SK-N-SH (cell line): ENCODE data around the gene CACNG5. TPM values are rescaled to one million over a fixed set of nuclear protein-coding genes. Genes with fewer than 3 reads are reported as not detected.

Experiments used
- CTCF ChIA-PET: fragments of 300-600, 350-600 bp; formaldehyde crosslinking; extraction: SDS; loops from one replicate; lab custom pipeline; 2021; lab: Yijun Ruan, JAX
- POLR2A ChIA-PET: fragments of 350-600 bp; sonication (Branson Sonifier 250); formaldehyde crosslinking; extraction: SDS; loops from one replicate; lab custom pipeline; 2020; ENCODE audit warnings: antibody characterized with exemption, inconsistent platforms; lab: Yijun Ruan, JAX
- DNase-seq: peaks from one replicate; pipeline ENCODE4 v3.0.0; 2012
- H2AFZ ChIP-seq: fragments of 200-600 bp; sonication (generic); 2 replicates; pipeline ENCODE4 v1.8.1; 2016; ENCODE audit warnings: antibody characterized with exemption, mild to moderate bottlenecking, low read depth
- H3F3A ChIP-seq: fragments of 200-600 bp; sonication (generic); replicated peaks from 2 replicates; pipeline ENCODE3; 2016; ENCODE audit warnings: antibody characterized with exemption, mild to moderate bottlenecking; ENCODE audit not compliant: insufficient read depth
- H3K27ac ChIP-seq, 2 experiments: fragments of 200-500 bp in 1 of 2; fragments of 200-600 bp in 1 of 2; sonication (Bioruptor generic) in 1 of 2; sonication (generic), shearing (Covaris generic) in 1 of 2; 2 replicates each; pipeline versions ENCODE4 v1.5.1 to v1.6.1; 2014 to 2016; ENCODE audit warnings: low read depth in 2 of 2, inconsistent platforms in 1 of 2, low read length in 1 of 2, mild to moderate bottlenecking in 1 of 2, mixed read lengths in 1 of 2
- H3K27me3 ChIP-seq: fragments of 200-600 bp; sonication (generic), shearing (Covaris generic); 2 replicates; pipeline ENCODE4 v1.6.1; 2016; ENCODE audit warnings: mixed run types; ENCODE audit not compliant: insufficient read depth
- H3K36me3 ChIP-seq, 2 experiments: fragments of 200-500 bp in 1 of 2; fragments of 200-600 bp in 1 of 2; sonication (Bioruptor generic) in 1 of 2; sonication (generic) in 1 of 2; replicated peaks in 1 of 2; 2 replicates each; pipeline versions ENCODE3 to v1.5.1; 2014 to 2016; ENCODE audit warnings: low read length in 1 of 2, mild to moderate bottlenecking in 1 of 2; ENCODE audit not compliant: insufficient read depth in 2 of 2, control insufficient read depth in 1 of 2
- H3K4me1 ChIP-seq, 2 experiments: fragments of 200-500 bp in 1 of 2; fragments of 200-600 bp in 1 of 2; sonication (Bioruptor generic) in 1 of 2; sonication (generic), shearing (Covaris generic) in 1 of 2; 2 replicates each; pipeline versions ENCODE4 v1.5.1 to v1.6.1; 2014 to 2016; ENCODE audit warnings: low read depth in 1 of 2, low read length in 1 of 2, mixed run types in 1 of 2; ENCODE audit not compliant: insufficient read depth in 2 of 2, control insufficient read depth in 1 of 2
- H3K4me2 ChIP-seq: fragments of 200-600 bp; sonication (generic), shearing (Covaris generic); 2 replicates; pipeline ENCODE4 v1.6.1; 2017; ENCODE audit warnings: mixed run types
- H3K4me3 ChIP-seq, 2 experiments: fragments of 200-500 bp in 1 of 2; fragments of 200-600 bp in 1 of 2; sonication (Bioruptor generic) in 1 of 2; sonication (generic), shearing (Covaris generic) in 1 of 2; 2 replicates each; pipeline versions ENCODE4 v1.5.1 to v1.8.1; 2014 to 2016; ENCODE audit warnings: low read depth in 2 of 2, inconsistent platforms in 1 of 2, low read length in 1 of 2, mild to moderate bottlenecking in 1 of 2, mixed read lengths in 1 of 2, moderate library complexity in 1 of 2
- H3K79me2 ChIP-seq: fragments of 200-600 bp; sonication (generic); 2 replicates; pipeline ENCODE4 v1.8.1; 2017; ENCODE audit warnings: mild to moderate bottlenecking; ENCODE audit not compliant: insufficient read depth
- H3K9ac ChIP-seq: fragments of 200-600 bp; sonication (generic); 2 replicates; pipeline ENCODE4 v1.6.1; 2017; ENCODE audit warnings: mixed run types
- H3K9me2 ChIP-seq: fragments of 200-600 bp; sonication (generic); 2 replicates; pipeline ENCODE4 v1.6.1; 2017; ENCODE audit warnings: mixed run types
- H3K9me3 ChIP-seq: fragments of 200-600 bp; sonication (generic); 2 replicates; pipeline ENCODE4 v1.6.1; 2017; ENCODE audit warnings: mixed run types, mild to moderate bottlenecking, moderate library complexity
- H4K20me1 ChIP-seq: fragments of 200-600 bp; sonication (generic); 2 replicates; pipeline ENCODE4 v1.6.1; 2017; ENCODE audit warnings: mild to moderate bottlenecking, mixed run types; ENCODE audit not compliant: insufficient read depth
- ELF1 ChIP-seq: IDR thresholded peaks from 2 replicates; pipeline ENCODE4 v1.4.0; 2012
- FOXJ3 ChIP-seq: sonication (generic); formaldehyde crosslinking; IDR thresholded peaks from 2 replicates; pipeline ENCODE4 v1.5.1; 2020; ENCODE audit warnings: mild to moderate bottlenecking, missing genetic modification reagents
- GABPA ChIP-seq: IDR thresholded peaks from 2 replicates; pipeline ENCODE4 v1.4.0; 2012; ENCODE audit warnings: low read depth, mild to moderate bottlenecking
- JUND ChIP-seq: IDR thresholded peaks from 2 replicates; pipeline ENCODE4 v1.4.0; 2012
- MXI1 ChIP-seq: IDR thresholded peaks from 2 replicates; pipeline ENCODE4 v1.6.1; 2012; ENCODE audit warnings: mild to moderate bottlenecking, low read depth, low read length, improper control_type of control experiment
- NRF1 ChIP-seq: IDR thresholded peaks from 2 replicates; pipeline ENCODE4 v1.6.1; 2012; ENCODE audit warnings: low read depth, mild to moderate bottlenecking, low read length
- RFX5 ChIP-seq: IDR thresholded peaks from 2 replicates; pipeline ENCODE4 v1.6.1; 2012; ENCODE audit warnings: mild to moderate bottlenecking, improper control_type of control experiment, low read length
- WGBS: methylation state at CpG from one replicate; pipeline ENCODE4 v1.1.6; 2017; ENCODE audit warnings: low lambda C conversion rate; 5-methylcytosine and 5-hydroxymethylcytosine counted together
- polyA plus RNA-seq, 3 experiments: library from polyadenylated mRNA; depleted of rRNA; stranded (reverse); fragments of >200 nt; gene quantifications; 2 replicates each; pipeline ENCODE4 v1.2.3, GENCODE V29; 2012
- TF ChIP-seq, protein P1 (sequence below): fragments of 150-350 bp; IDR thresholded peaks from 2 replicates; pipeline ENCODE4 v1.6.1; 2017; ENCODE audit warnings: antibody characterized with exemption, low read length, low read depth, borderline replicate concordance
- TF ChIP-seq, protein P2 (sequence below): IDR thresholded peaks from 2 replicates; pipeline ENCODE4 v1.4.0; 2012; ENCODE audit warnings: low read depth

Gene CACNG5
- polyA plus RNA-seq, 1 of the 3 experiments (the other 2 are of a cell fraction): 0.10 TPM

DNA sequence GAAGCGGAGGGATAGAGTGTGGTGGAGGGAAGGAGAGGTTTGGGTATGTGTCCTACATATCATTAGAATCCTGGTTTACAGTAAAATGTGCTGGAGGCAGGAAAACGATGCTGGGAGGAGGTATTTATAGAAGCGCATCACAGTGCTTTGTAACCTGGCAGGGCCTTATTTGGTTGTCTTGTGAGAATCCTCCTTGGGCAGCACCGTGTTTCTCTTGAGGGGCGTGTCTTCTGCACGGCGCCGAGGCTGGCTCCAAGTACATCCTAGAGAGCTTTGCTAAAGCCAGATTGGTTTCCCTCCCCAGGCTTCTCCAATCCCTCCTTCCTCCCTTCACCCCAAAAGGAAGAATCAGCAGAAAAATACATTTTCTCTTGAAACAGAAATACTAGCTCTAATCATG lies 24.4 kb downstream of the CACNG5 start:
- no peaks in the 10 kb centered on the region for H3K36me3 ChIP-seq
- no peak overlapping the region for H3K4me3 ChIP-seq
- TF ChIP-seq, protein P1, sequence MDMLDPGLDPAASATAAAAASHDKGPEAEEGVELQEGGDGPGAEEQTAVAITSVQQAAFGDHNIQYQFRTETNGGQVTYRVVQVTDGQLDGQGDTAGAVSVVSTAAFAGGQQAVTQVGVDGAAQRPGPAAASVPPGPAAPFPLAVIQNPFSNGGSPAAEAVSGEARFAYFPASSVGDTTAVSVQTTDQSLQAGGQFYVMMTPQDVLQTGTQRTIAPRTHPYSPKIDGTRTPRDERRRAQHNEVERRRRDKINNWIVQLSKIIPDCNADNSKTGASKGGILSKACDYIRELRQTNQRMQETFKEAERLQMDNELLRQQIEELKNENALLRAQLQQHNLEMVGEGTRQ: no peak
- TF ChIP-seq RFX5: no peak
- no peak for TF ChIP-seq JUND
- no peak for TF ChIP-seq NRF1
- no peak for TF ChIP-seq MXI1
- H3K27me3 ChIP-seq: peaks cover 21% of the 10 kb centered on the region
- ChIA-PET POLR2A (no interaction called here), CTCF (interaction anchor here (0.8 to 2.1 kb wide), 4 partner anchors 8 to 154 kb away, joined by 3 to 6 read pairs (median 4); no protein-coding TSS in a partner anchor)
- no peaks in the 10 kb centered on the region for H3K79me2 ChIP-seq
- no peaks in the 10 kb centered on the region for H3F3A ChIP-seq
- H3K9me2 ChIP-seq: no peaks in the 10 kb centered on the region
- no peak overlapping the region for H3K4me2 ChIP-seq
- no peak overlapping the region for H3K27ac ChIP-seq
- no peaks in the 10 kb centered on the region for H3K9me3 ChIP-seq
- WGBS: 67% methylated on average over 8 of the region's 8 CpGs
- no peaks in the 10 kb centered on the region for H3K4me1 ChIP-seq
- H2AFZ ChIP-seq: no peak overlapping the region
- no peaks in the 10 kb centered on the region for H4K20me1 ChIP-seq
- DNase-seq: no peak
- no peak overlapping the region for H3K9ac ChIP-seq

DNA sequence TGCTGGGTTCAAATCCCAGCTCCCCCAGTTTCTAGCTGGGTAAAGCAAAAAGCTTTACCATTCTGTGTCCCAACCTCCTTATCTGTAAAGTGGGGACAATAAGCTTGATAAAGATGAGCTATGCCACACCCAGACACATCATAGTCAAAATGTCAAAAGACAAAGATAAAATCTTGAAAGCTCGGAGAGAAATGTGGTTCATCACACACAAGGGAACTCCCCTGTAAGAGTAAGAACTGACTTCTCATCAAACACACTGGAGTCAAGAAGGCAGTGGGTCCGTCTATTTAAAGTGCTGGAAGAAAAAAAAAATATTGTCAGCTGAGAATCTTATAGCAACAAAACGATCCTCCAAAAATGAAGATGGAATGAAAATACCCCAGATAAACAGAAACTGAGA lies 25.3 kb downstream of the CACNG5 start:
- H3F3A ChIP-seq: no peaks in the 10 kb centered on the region
- peaks cover 21% of the 10 kb centered on the region for H3K27me3 ChIP-seq
- no peaks in the 10 kb centered on the region for H4K20me1 ChIP-seq
- no peak for DNase-seq
- no peak for TF ChIP-seq ELF1
- no peak for TF ChIP-seq FOXJ3 (CRISPR knock-in tag)
- H3K4me1 ChIP-seq: no peaks in the 10 kb centered on the region
- H3K9me3 ChIP-seq: no peaks in the 10 kb centered on the region
- H3K9me2 ChIP-seq: no peaks in the 10 kb centered on the region
- ChIA-PET POLR2A (no interaction called here), CTCF (interaction anchor here (0.8 to 2.1 kb wide), 4 partner anchors 9 to 39 kb away, joined by 3 to 6 read pairs (median 4); no protein-coding TSS in a partner anchor)
- H2AFZ ChIP-seq: no peak overlapping the region
- H3K79me2 ChIP-seq: no peaks in the 10 kb centered on the region
- no peak overlapping the region for H3K4me3 ChIP-seq
- H3K4me2 ChIP-seq: no peak overlapping the region
- H3K9ac ChIP-seq: no peak overlapping the region
- H3K36me3 ChIP-seq: no peaks in the 10 kb centered on the region
- 21% methylated on average over 3 of the region's 3 CpGs for WGBS
- H3K27ac ChIP-seq: no peak overlapping the region

DNA sequence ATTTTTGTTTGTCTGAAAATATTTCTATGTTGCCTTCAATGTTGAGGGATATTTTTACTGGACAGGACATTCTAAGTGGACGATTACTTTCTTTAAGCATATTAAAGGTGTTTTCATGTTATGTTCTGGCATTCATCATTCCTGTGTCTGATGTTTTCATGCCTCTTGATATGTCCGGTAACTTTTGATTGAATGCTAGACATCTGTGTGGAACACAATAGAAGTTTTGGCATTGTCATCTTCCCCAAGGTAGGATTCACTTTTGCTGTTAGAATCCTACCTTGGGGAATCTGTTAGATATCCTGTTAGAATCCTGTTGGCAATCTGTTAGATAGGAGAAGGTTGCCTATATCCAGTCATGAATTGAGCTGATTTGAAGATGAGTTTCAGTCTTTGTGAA lies 28.9 kb downstream of the CACNG5 start:
- Histone ChIP-seq H3K4me2 (no peak overlapping the region), H3K9me3 (no peaks in the 10 kb centered on the region), H2AFZ (no peak overlapping the region), H3K36me3 (no peaks in the 10 kb centered on the region), H3K9ac (no peak overlapping the region), H3K27me3 (peaks cover 21% of the 10 kb centered on the region), H3K9me2 (no peaks in the 10 kb centered on the region), H3K79me2 (no peaks in the 10 kb centered on the region), H3K27ac (no peak overlapping the region), H3K4me3 (no peak overlapping the region), H3K4me1 (no peaks in the 10 kb centered on the region), H3F3A (no peaks in the 10 kb centered on the region), H4K20me1 (no peaks in the 10 kb centered on the region)
- TF ChIP-seq, protein P2, sequence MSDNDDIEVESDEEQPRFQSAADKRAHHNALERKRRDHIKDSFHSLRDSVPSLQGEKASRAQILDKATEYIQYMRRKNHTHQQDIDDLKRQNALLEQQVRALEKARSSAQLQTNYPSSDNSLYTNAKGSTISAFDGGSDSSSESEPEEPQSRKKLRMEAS: no peak
- no peak for TF ChIP-seq GABPA
- ChIA-PET POLR2A (no interaction called here), CTCF (no interaction called here)
- WGBS: 62% methylated on average over 2 of the region's 2 CpGs
- DNase-seq: no peak
